Stimulated activated naive CD4-positive, alpha-beta T cell (primary cell): ENCODE measurements around the gene LPP.

Experiments
- DNase-seq, 6 experiments: peaks; one replicate each; lab custom pipeline; 2025; lab: John Stamatoyannopoulos, UW

Gene LPP

GRCh38 chr3:188365184-188365583 lies 211.2 kb downstream of the LPP start:
- DNase-seq, result no peak

GRCh38 chr3:188365988-188366698 lies 212.2 kb downstream of the LPP start:
- no peak for DNase-seq

GRCh38 chr3:188367678-188368077 lies 213.7 kb downstream of the LPP start:
- no peak for DNase-seq

GRCh38 chr3:188369526-188369925 lies 215.6 kb downstream of the LPP start:
- DNase-seq, result no peak

GRCh38 chr3:188370081-188370830 lies 216.3 kb downstream of the LPP start:
- no peak for DNase-seq

GRCh38 chr3:188378786-188379185 lies 224.8 kb downstream of the LPP start:
- no peak for DNase-seq

GRCh38 chr3:188380252-188380651 lies 226.3 kb downstream of the LPP start:
- DNase-seq, result no peak

GRCh38 chr3:188380722-188381121 lies 226.8 kb downstream of the LPP start:
- no peak for DNase-seq

- no peak for DNase-seq
These were observed 229.8 kb downstream of the LPP start for GRCh38 chr3:188383748-188384147.

GRCh38 chr3:188385295-188385694 lies 231.3 kb downstream of the LPP start:
- DNase-seq, result no peak

GRCh38 chr3:188389711-188390342 lies 235.9 kb downstream of the LPP start:
- peak in 3 of 6 experiments; percentile 9 to 12 (median 10) for DNase-seq

- DNase-seq, result no peak
These were observed 236.4 kb downstream of the LPP start for GRCh38 chr3:188390343-188390718.

- DNase-seq, result no peak
These were observed 237.0 kb downstream of the LPP start for GRCh38 chr3:188390775-188391443.

- no peak for DNase-seq
These were observed 237.6 kb downstream of the LPP start for GRCh38 chr3:188391592-188391991.

GRCh38 chr3:188392076-188392475 lies 238.1 kb downstream of the LPP start:
- DNase-seq, result no peak

GRCh38 chr3:188394623-188395022 lies 240.7 kb downstream of the LPP start:
- no peak for DNase-seq

- DNase-seq, result no peak
These were observed 242.3 kb downstream of the LPP start for GRCh38 chr3:188396251-188396650.

- no peak for DNase-seq
These were observed 242.9 kb downstream of the LPP start for GRCh38 chr3:188396900-188397299.

GRCh38 chr3:188397766-188398705 lies 244.1 kb downstream of the LPP start:
- DNase-seq, result no peak

- peak in 1 of 6 experiments; percentile 2 for DNase-seq
These were observed 246.7 kb downstream of the LPP start for GRCh38 chr3:188400494-188401243.
